Measurements from ENCODE around the gene SPEG. TPM values are rescaled to one million over a fixed set of nuclear protein-coding genes. Genes with fewer than 3 reads are reported as not detected.

SPEG gene
- polyA plus RNA-seq, 3 donors: not detected

DNA sequence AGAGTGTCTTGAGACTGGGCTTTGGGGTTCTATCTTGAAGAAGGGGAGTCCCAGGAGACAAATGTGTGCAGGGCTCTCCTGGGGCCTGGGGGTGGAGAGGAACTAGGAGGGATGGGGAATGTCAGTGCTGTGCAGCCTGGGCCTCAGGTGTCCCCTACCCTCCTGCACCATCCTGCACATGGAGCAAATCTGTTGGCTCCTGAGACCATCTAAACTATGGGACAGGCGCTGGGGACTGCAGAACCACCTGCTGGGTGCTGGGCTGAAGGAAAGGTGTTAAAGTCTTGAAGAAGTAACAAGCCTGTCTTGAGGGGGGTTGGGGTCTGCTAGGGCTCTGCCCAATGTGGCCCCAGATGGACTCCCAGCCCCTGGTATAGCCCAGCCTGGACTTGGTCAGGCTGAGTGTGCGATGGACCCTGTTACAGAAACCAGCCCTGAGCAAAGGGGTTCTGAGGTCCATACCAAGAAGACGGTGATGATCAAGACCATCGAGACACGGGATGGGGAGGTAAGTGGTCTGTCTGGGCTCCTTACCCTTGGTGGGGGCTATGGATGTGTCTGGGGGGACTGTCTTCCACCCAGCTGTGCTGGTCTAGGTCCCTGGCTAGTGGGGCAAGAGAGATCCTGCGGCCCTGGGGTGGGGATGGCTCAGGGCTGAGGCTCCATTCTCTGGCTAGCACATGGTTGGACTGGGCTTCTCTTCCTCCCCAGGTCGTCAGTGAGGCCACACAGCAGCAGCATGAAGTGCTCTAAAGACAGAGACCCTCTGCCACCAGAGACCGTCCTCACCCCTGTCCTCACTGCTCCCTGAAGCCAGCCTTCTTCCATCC lies 9.2 kb upstream of the SPEG start:
- Mint-ChIP-seq H3K36me3 (no peaks in the 10 kb centered on the region), H3K27me3 (ENCODE audit: low read depth in 3 of 3) (peaks cover 30 to 43% (median 36%) of the 10 kb centered on the region in 3 donors), H3K9me3 (peaks cover 0 to 2% (median 0%) of the 10 kb centered on the region in 7 donors), H3K4me1 (no peaks in the 10 kb centered on the region), H3K27ac (peak overlapping the region in 1 of 7 donors; percentile 50), H3K4me3 (no peak overlapping the region)
- H3K4me2 ChIP-seq (replicated peaks; ENCODE audit: extremely low read depth, low read length, poor library complexity, severe bottlenecking): no peak overlapping the region
- H4K20me1 ChIP-seq (ENCODE audit: insufficient read depth, low read length): no peaks in the 10 kb centered on the region
- no peak for TF ChIP-seq CTCF (IDR thresholded peaks at IDR 0.05)
- H3K9me3 ChIP-seq (replicated peaks in 1 of 2; ENCODE audit: control insufficient read depth in 1 of 2, insufficient read depth in 1 of 2, low read length in 2 of 2): no peaks in the 10 kb centered on the region
- intact Hi-C loops (cut with micrococcal nuclease): loop anchor here in 1 of 2 donors (10.0 kb wide), 1 partner anchor 189 kb away; no protein-coding TSS in a partner anchor
- no peaks in the 10 kb centered on the region for H3K36me3 ChIP-seq (replicated peaks in 1 of 2; ENCODE audit: control insufficient read depth in 1 of 2, insufficient read depth in 2 of 2, low read length in 2 of 2)
- H3K27me3 ChIP-seq (ENCODE audit: control insufficient read depth in 2 of 2, insufficient read depth in 2 of 2, low read length in 2 of 2): peaks cover 0 to 2% of the 10 kb centered on the region in 2 donors
- no peak overlapping the region for H2AFZ ChIP-seq (ENCODE audit: insufficient read depth, low read depth, low read length, poor library complexity, severe bottlenecking)
- no peak overlapping the region for H3K9ac ChIP-seq (ENCODE audit: insufficient read depth, low read length, poor library complexity, severe bottlenecking)
- DNase-seq: no peak
- H3K79me2 ChIP-seq (ENCODE audit: insufficient read depth, low read length): no peaks in the 10 kb centered on the region
- H3K27ac ChIP-seq (ENCODE audit: low read depth in 1 of 2, low read length in 2 of 2): no peak overlapping the region
- no peak overlapping the region for H3K4me3 ChIP-seq (replicated peaks in 1 of 3; ENCODE audit: low read depth in 2 of 3, low read length in 3 of 3)
- WGBS (ENCODE audit: insufficient coverage): 93% methylated on average over 7 of the region's 8 CpGs
- H3K4me1 ChIP-seq (ENCODE audit: control insufficient read depth in 1 of 2, insufficient read depth in 2 of 2, low read length in 2 of 2): no peaks in the 10 kb centered on the region

DNA sequence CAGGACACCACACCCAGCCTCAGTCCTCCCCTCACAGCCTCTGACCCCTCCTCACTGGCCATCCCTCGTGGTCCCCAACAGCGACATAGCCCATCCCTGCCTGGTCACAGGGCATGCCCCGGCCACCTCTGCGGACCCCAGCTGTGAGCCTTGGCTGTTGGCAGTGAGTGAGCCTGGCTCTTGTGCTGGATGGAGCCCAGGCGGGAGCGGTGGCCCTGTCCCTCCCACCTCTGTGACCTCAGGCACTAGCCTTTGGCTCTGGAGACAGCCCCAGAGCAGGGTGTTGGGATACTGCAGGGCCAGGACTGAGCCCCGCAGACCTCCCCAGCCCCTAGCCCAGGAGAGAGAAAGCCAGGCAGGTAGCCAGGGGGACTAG lies 8.6 kb upstream of the SPEG start:
- Histone ChIP-seq H3K27me3 (ENCODE audit: control insufficient read depth in 2 of 2, insufficient read depth in 2 of 2, low read length in 2 of 2) (peaks cover 0 to 2% of the 10 kb centered on the region in 2 donors), H3K9me3 (replicated peaks in 1 of 2; ENCODE audit: control insufficient read depth in 1 of 2, insufficient read depth in 1 of 2, low read length in 2 of 2) (no peaks in the 10 kb centered on the region), H3K27ac (ENCODE audit: low read depth in 1 of 2, low read length in 2 of 2) (no peak overlapping the region), H4K20me1 (ENCODE audit: insufficient read depth, low read length) (no peaks in the 10 kb centered on the region), H3K9ac (ENCODE audit: insufficient read depth, low read length, poor library complexity, severe bottlenecking) (no peak overlapping the region), H3K4me2 (replicated peaks; ENCODE audit: extremely low read depth, low read length, poor library complexity, severe bottlenecking) (no peak overlapping the region), H3K4me3 (replicated peaks in 1 of 3; ENCODE audit: low read depth in 2 of 3, low read length in 3 of 3) (no peak overlapping the region), H2AFZ (ENCODE audit: insufficient read depth, low read depth, low read length, poor library complexity, severe bottlenecking) (no peak overlapping the region), H3K36me3 (replicated peaks in 1 of 2; ENCODE audit: control insufficient read depth in 1 of 2, insufficient read depth in 2 of 2, low read length in 2 of 2) (no peaks in the 10 kb centered on the region), H3K4me1 (ENCODE audit: control insufficient read depth in 1 of 2, insufficient read depth in 2 of 2, low read length in 2 of 2) (no peaks in the 10 kb centered on the region), H3K79me2 (ENCODE audit: insufficient read depth, low read length) (no peaks in the 10 kb centered on the region)
- no peaks in the 10 kb centered on the region for H3K4me1 Mint-ChIP-seq
- H3K9me3 Mint-ChIP-seq: peaks cover 0 to 2% (median 0%) of the 10 kb centered on the region in 7 donors
- intact Hi-C loops (cut with micrococcal nuclease): loop anchor here in 1 of 2 donors (10.0 kb wide), 1 partner anchor 189 kb away; no protein-coding TSS in a partner anchor
- no peak overlapping the region for H3K27ac Mint-ChIP-seq
- no peak for TF ChIP-seq CTCF (IDR thresholded peaks at IDR 0.05)
- no peak overlapping the region for H3K4me3 Mint-ChIP-seq
- WGBS (ENCODE audit: insufficient coverage): 68% methylated on average over 4 of the region's 7 CpGs
- H3K36me3 Mint-ChIP-seq: no peaks in the 10 kb centered on the region
- DNase-seq: no peak
- H3K27me3 Mint-ChIP-seq (ENCODE audit: low read depth in 3 of 3): peaks cover 26 to 37% (median 32%) of the 10 kb centered on the region in 3 donors
